Activated CD4-positive, alpha-beta T cell treated with anti-CD3 and anti-CD28 coated beads, Interleukin-2, amount 10 ng/mL, durations not matched to agents 24 days and 14 days (primary cell): ENCODE measurements around the gene CENPVL2. TPM values are rescaled to one million over a fixed set of nuclear protein-coding genes. Genes with fewer than 3 reads are reported as not detected.

Experiments used
- total RNA-seq: library from RNA; stranded (reverse); gene quantifications from 2 replicates; pipeline ENCODE4 v1.2.3, GENCODE V29; 2022

CENPVL2 gene
- total RNA-seq, 1 donor from 2014 or later = not detected

Other genes with a start within 250 kb of the CENPVL2 start
- 3.4 and 3.6 TPM in 2 replicates for gene NUDT11, start 186.2 kb downstream of the CENPVL2 start, total RNA-seq
- gene CENPVL3, start 63.9 kb downstream of the CENPVL2 start, total RNA-seq = not detected in 2 replicates
- not detected in 2 replicates for gene CENPVL1, start 27.7 kb upstream of the CENPVL2 start, total RNA-seq
- 12.8 and 13.2 TPM in 2 replicates for gene GSPT2, start 60.6 kb upstream of the CENPVL2 start, total RNA-seq
- gene MAGED1, start 210.8 kb upstream of the CENPVL2 start, total RNA-seq = 35.5 and 41.6 TPM in 2 replicates